ENCODE data around the gene TTC23.
A peak's percentile ranks its signal among the peaks of the same experiment; 100 is the strongest.

Gene TTC23

GRCh38 chr15:99250494-99250856 is 1.1 kb upstream of the TTC23 start:
- peak overlapping the region; percentile 83 for H3K27ac ChIP-seq
- TF ChIP-seq CTCF (conservative IDR thresholded peaks at IDR 0.05) = no peak

- TF ChIP-seq CTCF (conservative IDR thresholded peaks at IDR 0.05) = no peak
- H3K27ac ChIP-seq = peak overlapping the region; percentile 83; the same call in 1 of the 2 replicates
Observed at GRCh38 chr15:99250001-99250400, 620 bp upstream of the TTC23 start.

GRCh38 chr15:99248000-99248715 is 1.2 kb downstream of the TTC23 start:
- TF ChIP-seq CTCF (conservative IDR thresholded peaks at IDR 0.05) = no peak
- H3K27ac ChIP-seq = peak overlapping the region; percentile 83

- H3K27ac ChIP-seq = no peak overlapping the region
- no peak for TF ChIP-seq CTCF (conservative IDR thresholded peaks at IDR 0.05)
Observed at GRCh38 chr15:99247062-99247461, 2.3 kb downstream of the TTC23 start.

GRCh38 chr15:99244306-99244705 is 5.1 kb downstream of the TTC23 start:
- H3K27ac ChIP-seq = no peak overlapping the region
- TF ChIP-seq CTCF (conservative IDR thresholded peaks at IDR 0.05) = no peak

GRCh38 chr15:99241752-99242151 is 7.6 kb downstream of the TTC23 start:
- TF ChIP-seq CTCF (conservative IDR thresholded peaks at IDR 0.05) = no peak
- no peak overlapping the region for H3K27ac ChIP-seq

- H3K27ac ChIP-seq = no peak overlapping the region
- no peak for TF ChIP-seq CTCF (conservative IDR thresholded peaks at IDR 0.05)
Observed at GRCh38 chr15:99239545-99240198, 9.7 kb downstream of the TTC23 start.
